Measurements from ENCODE around the gene PRKAR2B. TPM values are rescaled to one million over a fixed set of nuclear protein-coding genes. Genes with fewer than 3 reads are reported as not detected.

The PRKAR2B gene
- total RNA-seq, 1 donor from 2014 or later, result 43.4 TPM

DNA sequence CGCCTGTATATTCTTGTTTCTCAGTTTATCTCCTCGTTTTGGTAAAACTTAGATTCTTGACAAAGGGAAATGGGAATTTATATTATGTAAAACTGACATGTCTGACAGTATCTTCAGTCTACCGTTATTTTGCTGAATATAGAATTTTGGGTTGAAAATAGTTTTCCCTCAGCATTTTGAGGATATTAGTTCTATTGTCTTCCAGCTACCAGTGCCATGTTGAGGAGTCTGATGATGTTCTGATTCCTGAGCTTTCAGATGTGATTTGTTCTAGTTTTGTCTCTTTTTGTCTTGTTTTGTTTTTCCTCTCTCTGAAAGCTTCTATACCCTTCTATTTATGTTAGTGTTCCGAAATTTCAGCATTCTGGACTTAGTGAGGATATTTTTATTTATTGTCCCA lies 8.0 kb upstream of the PRKAR2B start:
- Mint-ChIP-seq H3K9me3 (peaks cover 9% of the 10 kb centered on the region), H3K4me3 (no peak overlapping the region), H3K27me3 (ENCODE audit: insufficient read depth, low read depth) (peaks cover 2% of the 10 kb centered on the region), H3K4me1 (peaks cover 2% of the 10 kb centered on the region), H3K36me3 (peaks cover 2% of the 10 kb centered on the region), H3K27ac (no peak overlapping the region)
- Histone ChIP-seq H3K4me3 (no peak overlapping the region), H3K4me2 (no peak overlapping the region), H3K9me3 (ENCODE audit: low read depth) (no peaks in the 10 kb centered on the region), H4K20me1 (ENCODE audit: low read depth) (no peaks in the 10 kb centered on the region), H3F3A (ENCODE audit: low read depth) (no peaks in the 10 kb centered on the region), H3K36me3 (no peaks in the 10 kb centered on the region), H3K79me2 (ENCODE audit: low read depth) (no peaks in the 10 kb centered on the region), H3K4me1 (no peaks in the 10 kb centered on the region), H3K9ac (no peak overlapping the region), H3K27ac (no peak overlapping the region), H3K27me3 (no peaks in the 10 kb centered on the region), H2AFZ (replicated peaks) (no peak overlapping the region)
- DNase-seq (ENCODE audit: low spot score), result no peak
- TF ChIP-seq EZH2phosphoT487 (IDR thresholded peaks at IDR 0.05) (no peak), EZH2 (IDR thresholded peaks at IDR 0.05) (no peak)
- TF ChIP-seq, protein P1, sequence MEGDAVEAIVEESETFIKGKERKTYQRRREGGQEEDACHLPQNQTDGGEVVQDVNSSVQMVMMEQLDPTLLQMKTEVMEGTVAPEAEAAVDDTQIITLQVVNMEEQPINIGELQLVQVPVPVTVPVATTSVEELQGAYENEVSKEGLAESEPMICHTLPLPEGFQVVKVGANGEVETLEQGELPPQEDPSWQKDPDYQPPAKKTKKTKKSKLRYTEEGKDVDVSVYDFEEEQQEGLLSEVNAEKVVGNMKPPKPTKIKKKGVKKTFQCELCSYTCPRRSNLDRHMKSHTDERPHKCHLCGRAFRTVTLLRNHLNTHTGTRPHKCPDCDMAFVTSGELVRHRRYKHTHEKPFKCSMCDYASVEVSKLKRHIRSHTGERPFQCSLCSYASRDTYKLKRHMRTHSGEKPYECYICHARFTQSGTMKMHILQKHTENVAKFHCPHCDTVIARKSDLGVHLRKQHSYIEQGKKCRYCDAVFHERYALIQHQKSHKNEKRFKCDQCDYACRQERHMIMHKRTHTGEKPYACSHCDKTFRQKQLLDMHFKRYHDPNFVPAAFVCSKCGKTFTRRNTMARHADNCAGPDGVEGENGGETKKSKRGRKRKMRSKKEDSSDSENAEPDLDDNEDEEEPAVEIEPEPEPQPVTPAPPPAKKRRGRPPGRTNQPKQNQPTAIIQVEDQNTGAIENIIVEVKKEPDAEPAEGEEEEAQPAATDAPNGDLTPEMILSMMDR (IDR thresholded peaks at IDR 0.05), result no peak

DNA sequence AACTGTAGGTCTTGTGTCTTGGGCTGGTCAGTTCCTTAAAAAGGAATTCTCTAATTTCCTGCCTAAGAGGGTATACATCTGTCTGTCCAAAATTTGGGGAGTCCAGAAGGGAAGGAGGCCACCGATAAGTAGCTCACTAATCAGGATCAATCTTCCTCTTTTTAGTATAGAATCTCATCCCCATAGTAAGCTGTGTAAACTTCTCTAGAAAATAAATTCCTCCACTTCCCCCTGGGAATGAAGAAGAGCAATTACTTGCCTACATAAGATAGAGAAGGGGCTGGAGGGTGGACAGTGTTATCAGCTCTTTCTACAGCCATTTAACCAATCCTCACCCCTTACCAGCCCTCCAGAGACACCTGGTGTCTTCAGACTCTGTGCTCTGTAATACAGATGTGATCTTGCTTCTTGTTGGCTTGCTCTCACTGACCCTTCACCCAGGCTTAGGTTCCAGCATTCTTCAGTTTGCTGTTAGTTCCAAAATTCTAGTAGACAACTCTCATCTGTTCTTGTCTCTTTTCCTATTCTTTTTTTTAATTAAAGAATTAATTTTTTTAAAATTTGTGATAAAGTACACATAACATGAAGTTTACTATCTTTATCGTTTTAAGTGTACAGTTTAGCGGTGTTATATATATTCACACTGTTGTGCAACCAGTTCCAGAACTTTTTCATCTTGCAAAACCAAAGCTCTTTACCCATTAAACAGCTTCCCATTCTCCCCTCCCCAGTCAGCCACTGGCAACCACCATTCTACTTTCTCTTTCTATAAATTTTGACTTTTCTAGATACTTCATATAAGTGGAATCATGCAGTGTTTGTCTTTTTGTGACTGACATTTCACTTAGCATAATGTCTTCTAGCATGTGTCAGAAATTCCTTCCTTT lies 6.5 kb upstream of the PRKAR2B start:
- Mint-ChIP-seq H3K9me3 (peaks cover 9% of the 10 kb centered on the region), H3K27ac (no peak overlapping the region), H3K4me1 (peaks cover 2% of the 10 kb centered on the region), H3K27me3 (ENCODE audit: insufficient read depth, low read depth) (peaks cover 2% of the 10 kb centered on the region), H3K4me3 (no peak overlapping the region), H3K36me3 (peaks cover 2% of the 10 kb centered on the region)
- Histone ChIP-seq H3F3A (ENCODE audit: low read depth) (no peaks in the 10 kb centered on the region), H3K36me3 (no peaks in the 10 kb centered on the region), H3K4me1 (no peaks in the 10 kb centered on the region), H3K9ac (no peak overlapping the region), H3K4me2 (no peak overlapping the region), H2AFZ (replicated peaks) (no peak overlapping the region), H3K79me2 (ENCODE audit: low read depth) (no peaks in the 10 kb centered on the region), H4K20me1 (ENCODE audit: low read depth) (no peaks in the 10 kb centered on the region), H3K9me3 (ENCODE audit: low read depth) (no peaks in the 10 kb centered on the region), H3K27ac (no peak overlapping the region), H3K4me3 (no peak overlapping the region), H3K27me3 (no peaks in the 10 kb centered on the region)
- TF ChIP-seq EZH2 (IDR thresholded peaks at IDR 0.05) (no peak), EZH2phosphoT487 (IDR thresholded peaks at IDR 0.05) (no peak)
- TF ChIP-seq, protein P1 (IDR thresholded peaks at IDR 0.05), result no peak
- DNase-seq (ENCODE audit: low spot score), result no peak

DNA sequence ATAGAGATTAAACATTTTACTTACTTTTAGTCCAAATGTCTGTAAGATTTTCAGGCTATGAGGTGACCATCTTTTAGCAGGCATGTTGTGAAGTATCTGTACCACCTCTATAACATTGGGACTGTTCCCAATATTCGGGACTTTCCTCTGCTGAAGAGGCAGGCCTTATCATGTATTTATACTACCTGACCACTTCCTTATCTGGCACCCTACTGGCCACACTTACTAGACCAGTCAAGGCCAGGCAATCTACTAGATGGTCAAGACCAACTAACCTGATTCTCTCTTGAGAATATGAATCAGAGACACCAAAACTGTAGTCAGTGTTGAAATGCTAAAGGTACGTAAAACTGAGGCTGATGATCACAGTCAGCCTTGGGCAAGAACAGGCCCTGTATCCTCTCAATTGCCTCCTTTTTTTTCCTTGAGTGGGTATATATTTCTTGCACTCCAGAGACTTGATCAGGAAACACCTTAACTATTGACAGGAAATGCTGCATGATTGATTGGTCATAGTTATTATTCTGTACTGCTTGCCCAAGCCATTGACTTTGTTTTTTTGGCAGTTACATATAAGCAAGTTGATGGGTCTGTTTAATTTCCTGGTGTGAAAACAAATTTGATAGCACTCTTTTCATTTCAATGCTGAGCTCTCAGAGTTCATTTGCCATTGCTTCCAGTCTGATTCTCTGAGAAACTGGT lies 5.2 kb upstream of the PRKAR2B start:
- Histone ChIP-seq H3K27me3 (no peaks in the 10 kb centered on the region), H3K36me3 (no peaks in the 10 kb centered on the region), H3F3A (ENCODE audit: low read depth) (peaks cover 7% of the 10 kb centered on the region), H3K79me2 (ENCODE audit: low read depth) (no peaks in the 10 kb centered on the region), H3K27ac (no peak overlapping the region), H2AFZ (replicated peaks) (no peak overlapping the region), H3K9me3 (ENCODE audit: low read depth) (no peaks in the 10 kb centered on the region), H3K9ac (no peak overlapping the region), H3K4me3 (no peak overlapping the region), H4K20me1 (ENCODE audit: low read depth) (no peaks in the 10 kb centered on the region), H3K4me1 (peaks cover 5% of the 10 kb centered on the region), H3K4me2 (no peak overlapping the region)
- peaks cover 2% of the 10 kb centered on the region for H3K36me3 Mint-ChIP-seq
- H3K4me1 Mint-ChIP-seq, result peaks cover 5% of the 10 kb centered on the region
- DNase-seq (ENCODE audit: low spot score), result no peak
- no peak overlapping the region for H3K4me3 Mint-ChIP-seq
- no peak for TF ChIP-seq EZH2 (IDR thresholded peaks at IDR 0.05)
- no peak for TF ChIP-seq EZH2phosphoT487 (IDR thresholded peaks at IDR 0.05)
- TF ChIP-seq, protein P1 (IDR thresholded peaks at IDR 0.05), result no peak
- H3K27ac Mint-ChIP-seq, result no peak overlapping the region
- H3K27me3 Mint-ChIP-seq (ENCODE audit: insufficient read depth, low read depth), result peaks cover 2% of the 10 kb centered on the region
- peaks cover 12% of the 10 kb centered on the region for H3K9me3 Mint-ChIP-seq

Data from neural progenitor cell (in vitro differentiated cells).